Measurements from ENCODE around the gene CABCOCO1.
"Not testable (repeated sequence)": the region's sequence is repeated elsewhere in the genome, so short reads cannot be mapped to it uniquely, and the experiment has no call there.

Gene CABCOCO1

GRCh38 chr10:61642676-61643075 is 20.1 kb upstream of the CABCOCO1 start:
- no peak for DNase-seq

DNA sequence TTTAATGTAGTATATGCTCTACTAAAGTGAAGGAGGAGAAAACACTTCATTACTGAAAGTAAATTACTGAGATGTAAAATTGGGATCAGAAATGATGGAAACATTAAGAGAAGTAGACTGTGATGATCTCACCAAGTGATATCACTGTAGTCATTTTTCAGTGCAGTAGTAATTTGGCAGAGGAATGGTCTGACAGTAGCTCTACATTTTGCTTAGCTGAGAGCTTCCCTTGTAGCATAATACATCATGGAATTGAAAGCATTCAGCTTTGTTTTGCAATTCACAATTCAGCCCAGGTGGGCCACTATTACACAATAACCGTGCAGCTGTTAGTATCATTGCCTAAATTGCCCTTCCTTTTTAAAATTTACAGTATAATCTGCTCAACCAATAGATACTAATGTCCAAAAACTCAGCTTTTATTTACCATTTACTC is 19.4 kb upstream of the CABCOCO1 start:
- no peak for DNase-seq

GRCh38 chr10:61653699-61654098 is 9.0 kb upstream of the CABCOCO1 start:
- DNase-seq = no peak

GRCh38 chr10:61655335-61655851 is 7.3 kb upstream of the CABCOCO1 start:
- DNase-seq = no peak

DNA sequence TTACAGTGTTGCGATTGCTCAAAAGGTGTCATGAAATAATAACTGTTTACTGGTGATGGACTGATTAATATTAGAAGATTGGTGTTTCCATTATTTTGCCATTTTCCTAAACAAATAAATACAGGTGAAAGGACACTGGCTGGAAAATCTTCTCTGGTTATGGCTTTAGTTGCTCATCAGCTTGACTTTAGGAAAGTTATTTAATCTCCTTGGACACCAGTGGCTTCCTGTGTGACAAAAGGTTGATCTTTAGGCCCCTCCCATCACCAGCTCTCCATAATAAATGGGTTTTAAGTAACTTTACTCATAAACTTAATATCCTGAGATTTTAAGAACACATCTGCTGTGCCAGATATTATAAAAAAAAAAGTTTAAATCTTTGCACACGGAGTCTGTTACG is 737 bp downstream of the CABCOCO1 start:
- no peak for DNase-seq

GRCh38 chr10:61664985-61665384 is 2.3 kb downstream of the CABCOCO1 start:
- no peak for DNase-seq

- DNase-seq = no peak
Observed at GRCh38 chr10:61669161-61669725, 6.5 kb downstream of the CABCOCO1 start.

DNA sequence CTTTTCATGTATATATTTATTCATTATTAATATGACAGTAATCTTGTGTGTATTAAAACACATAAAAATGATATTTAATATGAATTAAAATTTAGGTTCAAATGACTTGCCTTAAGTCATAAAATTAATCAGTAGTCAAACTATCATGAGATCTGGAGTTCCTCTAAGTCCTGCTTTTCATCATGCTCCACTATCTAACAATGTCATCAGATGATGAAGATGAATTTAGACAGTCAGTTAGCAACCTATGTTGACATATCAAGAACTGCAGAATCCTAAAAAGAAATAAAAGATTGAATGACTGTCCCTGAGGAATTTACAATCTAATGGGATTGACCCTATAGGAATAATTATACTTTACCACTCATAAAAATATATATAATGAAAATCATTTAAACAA is 7.1 kb downstream of the CABCOCO1 start:
- DNase-seq = no peak

GRCh38 chr10:61673360-61673759 is 10.6 kb downstream of the CABCOCO1 start:
- DNase-seq = no peak

- DNase-seq = no peak
Observed at GRCh38 chr10:61682323-61682722, 19.6 kb downstream of the CABCOCO1 start.

- no peak for DNase-seq
Observed at GRCh38 chr10:61683319-61683718, 20.6 kb downstream of the CABCOCO1 start.

DNA sequence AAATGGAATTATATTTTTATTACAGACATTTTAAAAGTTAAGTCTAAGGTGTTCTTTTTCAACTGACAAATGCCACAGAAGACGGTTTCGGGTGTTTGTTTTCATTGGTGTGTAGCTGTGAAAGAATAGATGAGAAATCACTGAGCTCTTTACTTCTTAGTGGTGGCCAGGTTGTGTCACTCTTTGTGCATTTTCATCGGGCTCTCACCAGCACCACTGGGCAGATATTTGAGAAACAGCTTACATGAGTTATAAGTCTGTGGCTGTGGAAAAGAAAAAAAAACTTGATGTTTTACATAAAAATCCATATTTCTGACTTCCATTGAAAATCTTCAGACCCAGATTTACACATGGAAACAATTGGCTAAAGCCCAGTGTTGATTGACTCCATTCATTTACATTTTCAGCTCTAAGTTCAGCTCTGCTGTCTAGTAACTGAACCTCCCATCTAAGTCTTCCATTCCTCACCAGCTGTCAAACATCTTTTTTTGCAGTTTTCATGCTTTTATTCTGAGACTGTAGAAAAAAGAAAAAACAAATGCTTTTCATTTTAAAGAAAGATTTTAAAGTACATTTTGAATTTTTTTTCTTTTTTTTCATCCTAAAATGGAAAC is 22.3 kb downstream of the CABCOCO1 start:
- DNase-seq = no peak

DNA sequence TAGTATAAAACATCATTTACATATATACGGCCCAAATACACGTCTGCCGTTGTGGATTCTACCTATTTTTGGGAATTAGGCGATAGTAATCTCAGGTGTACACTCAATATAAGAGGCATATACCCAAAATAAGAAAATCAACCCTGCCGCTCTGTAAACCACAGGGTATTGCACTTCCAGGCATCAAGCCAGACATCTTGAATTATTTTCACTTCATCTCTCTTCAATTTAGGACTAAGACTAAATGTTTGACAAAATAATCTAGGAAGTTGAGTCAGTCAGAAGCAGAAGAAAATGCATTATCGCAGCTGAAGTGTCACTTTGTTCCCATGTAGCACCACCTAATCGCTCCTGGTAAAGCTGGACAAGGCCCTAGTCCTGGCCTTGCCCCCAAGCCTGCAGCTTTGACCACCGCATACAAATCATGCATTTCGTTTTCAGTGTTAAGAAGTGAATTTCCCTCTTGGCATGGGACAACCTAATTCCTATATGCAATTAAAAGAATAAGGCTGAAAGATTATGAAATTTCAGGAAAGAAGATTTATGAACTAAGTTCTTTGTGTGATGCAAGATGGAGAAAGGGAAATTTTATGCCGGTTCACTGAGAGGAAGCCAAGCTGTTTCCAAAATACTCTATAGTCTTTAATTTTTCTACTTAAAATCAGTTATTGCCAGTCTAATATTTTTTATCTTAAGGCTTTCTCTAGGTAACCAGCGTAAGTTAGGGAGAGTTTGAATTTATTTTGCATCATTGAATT is 26.0 kb downstream of the CABCOCO1 start:
- DNase-seq = no peak

GRCh38 chr10:61691667-61692066 is 28.9 kb downstream of the CABCOCO1 start:
- not testable (repeated sequence) for DNase-seq

DNA sequence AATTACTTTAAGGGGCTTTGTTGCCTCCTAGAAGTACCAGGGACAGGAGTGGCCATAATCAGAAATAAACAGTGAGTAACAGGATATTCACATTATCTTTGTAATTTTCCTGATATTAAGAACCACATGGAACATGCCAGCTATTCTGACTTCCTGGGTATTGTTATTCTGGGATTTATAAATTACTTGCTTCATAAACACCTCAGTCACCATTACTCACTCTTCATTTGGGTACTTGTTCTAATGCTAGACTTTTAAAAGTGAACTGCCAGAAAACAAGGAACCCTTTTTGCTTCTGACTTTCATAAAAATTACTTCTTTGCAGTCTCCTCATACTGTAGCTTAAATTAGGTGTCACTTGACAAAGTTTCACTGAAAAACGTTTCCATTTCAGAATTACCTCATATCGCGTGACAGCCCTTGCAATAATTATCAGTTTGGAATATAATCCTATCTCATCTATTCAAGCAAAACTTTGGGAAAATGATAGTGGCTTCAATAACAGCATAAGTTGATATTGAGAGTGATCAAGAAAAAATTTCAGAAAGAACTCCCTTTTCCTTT is 29.8 kb downstream of the CABCOCO1 start:
- DNase-seq = no peak

DNA sequence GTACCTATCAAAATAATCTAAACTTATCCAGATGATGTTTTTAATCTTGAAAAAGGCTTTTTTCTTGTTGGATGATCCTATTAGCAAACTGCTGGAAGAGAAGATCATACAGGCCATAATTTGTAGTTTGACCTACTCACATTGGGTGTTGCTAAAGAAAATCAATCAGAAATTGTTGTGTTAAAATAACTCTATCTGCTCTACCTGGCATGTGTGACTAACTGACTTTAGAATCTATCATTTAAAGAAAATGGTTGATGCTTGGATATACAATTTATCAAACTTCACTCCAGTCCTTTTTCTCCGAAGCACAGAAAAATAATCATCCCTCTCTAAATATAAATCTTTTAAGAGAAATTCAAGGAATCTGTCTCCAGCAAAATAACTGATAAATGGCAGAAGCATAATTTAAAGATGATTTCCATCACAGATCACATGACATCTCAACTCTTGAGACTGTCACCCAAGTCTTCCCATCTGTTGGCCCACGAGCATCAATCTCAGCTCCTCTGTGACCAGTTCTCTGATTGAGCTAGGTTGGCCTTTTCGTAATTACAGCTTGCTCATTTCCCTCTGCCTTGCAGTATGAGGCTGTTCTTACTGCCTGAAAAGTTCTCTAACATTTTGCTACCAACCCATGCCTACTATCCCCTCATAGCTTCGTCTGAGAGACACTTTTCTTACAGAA is 36.4 kb downstream of the CABCOCO1 start:
- no peak for DNase-seq

GRCh38 chr10:61701055-61701705 is 38.5 kb downstream of the CABCOCO1 start:
- DNase-seq = no peak

GRCh38 chr10:61701706-61702105 is 39.0 kb downstream of the CABCOCO1 start:
- no peak for DNase-seq

GRCh38 chr10:61702584-61702983 is 39.9 kb downstream of the CABCOCO1 start:
- DNase-seq = no peak

DNA sequence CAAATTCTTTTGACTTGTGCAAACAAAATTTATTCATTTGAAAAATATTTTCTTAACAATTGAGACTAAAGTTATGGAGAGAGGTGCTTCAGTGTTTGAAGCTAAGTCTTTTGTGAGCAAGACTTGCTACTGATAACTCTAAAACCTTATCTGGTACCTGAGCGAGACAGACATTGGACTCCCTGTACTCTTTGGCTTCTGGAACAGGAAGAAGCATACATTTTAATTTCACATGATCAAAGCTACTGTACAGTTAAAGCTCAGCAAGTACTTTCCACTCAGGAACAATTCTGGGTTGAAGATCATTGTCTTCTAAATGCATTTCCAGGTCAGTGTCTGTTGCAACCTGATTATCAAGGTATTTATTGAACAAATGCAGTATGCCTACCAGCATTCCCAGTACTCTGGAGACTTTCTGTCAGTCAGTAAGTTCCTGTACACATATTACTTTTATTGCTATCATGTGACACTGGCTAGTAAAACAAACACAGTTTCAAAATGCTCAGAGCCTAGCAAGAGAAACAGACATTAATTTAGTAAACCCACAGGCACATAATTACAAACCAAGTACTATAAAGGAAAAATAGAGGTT is 42.4 kb downstream of the CABCOCO1 start:
- no peak for DNase-seq

GRCh38 chr10:61708846-61709245 is 46.1 kb downstream of the CABCOCO1 start:
- DNase-seq = no peak
